Natural killer cell (primary cell): Measurements from ENCODE around the gene FGF4. TPM values are rescaled to one million over a fixed set of nuclear protein-coding genes. Genes with fewer than 3 reads are reported as not detected.

Experiments used
- ATAC-seq, 3 donors: fragments of 150-1000 bp in 2 of 3; fragments of 200-7000 bp in 1 of 3; cut with Tn5 transposase; 1 replicate in 1 of 3; 2 replicates in 2 of 3; pipeline ENCODE4 v1.10.0; 2021; ENCODE audit warnings: mild to moderate bottlenecking in 2 of 3, moderate library complexity in 2 of 3
- DNase-seq, 2 donors: peaks; one replicate each; pipeline versions ENCODE4 v3.0.0 to v3.0.0-alpha.2; 2013 to 2021; ENCODE audit warnings: mixed read lengths in 1 of 2
- H3K27ac ChIP-seq: one replicate; pipeline ENCODE4 v1.5.1; 2013; ENCODE audit warnings: mild to moderate bottlenecking, low read length
- H3K27me3 ChIP-seq: one replicate; pipeline ENCODE4 v1.6.1; 2013; ENCODE audit warnings: low read length; ENCODE audit not compliant: control insufficient read depth, insufficient read depth
- H3K36me3 ChIP-seq: one replicate; pipeline ENCODE4 v1.6.1; 2013; ENCODE audit warnings: low read length; ENCODE audit not compliant: control insufficient read depth, insufficient read depth
- H3K4me1 ChIP-seq: one replicate; pipeline ENCODE4 v1.6.1; 2013; ENCODE audit warnings: low read length; ENCODE audit not compliant: control insufficient read depth, insufficient read depth
- H3K4me3 ChIP-seq: one replicate; pipeline ENCODE4 v1.5.1; 2013; ENCODE audit warnings: low read length
- H3K9me3 ChIP-seq: one replicate; pipeline ENCODE4 v1.6.1; 2013; ENCODE audit warnings: low read length; ENCODE audit not compliant: control insufficient read depth, insufficient read depth
- H3K27ac Mint-ChIP-seq, 2 donors: one replicate each; pipeline ENCODE4 v1.8.0; 2022; ENCODE audit warnings: mild to moderate bottlenecking in 2 of 2, mixed read lengths in 2 of 2, moderate library complexity in 1 of 2
- H3K27me3 Mint-ChIP-seq, 2 donors: one replicate each; pipeline ENCODE4 v1.8.0; 2022; ENCODE audit warnings: low read depth in 2 of 2, mixed read lengths in 2 of 2
- H3K36me3 Mint-ChIP-seq: one replicate; pipeline ENCODE4 v1.8.0; 2022; ENCODE audit warnings: mixed read lengths
- H3K4me1 Mint-ChIP-seq, 2 donors: one replicate each; pipeline ENCODE4 v1.8.0; 2022; ENCODE audit warnings: mixed read lengths in 2 of 2
- H3K4me3 Mint-ChIP-seq: one replicate; pipeline ENCODE4 v1.8.0; 2022; ENCODE audit warnings: mild to moderate bottlenecking, moderate library complexity, mixed read lengths
- H3K9me3 Mint-ChIP-seq, 2 donors: one replicate each; pipeline ENCODE4 v1.8.0; 2022; ENCODE audit warnings: mixed read lengths in 2 of 2
- WGBS: methylation state at CpG from one replicate; pipeline ENCODE4 v1.1.7; 2013; ENCODE audit warnings: missing lambda C conversion rate; ENCODE audit not compliant: insufficient coverage; 5-methylcytosine and 5-hydroxymethylcytosine counted together
- intact Hi-C: fragments of 100-400 bp; cut with micrococcal nuclease; formaldehyde crosslinking; loops from one replicate; pipeline ENCODE4 v1.14.2; 2022
- total RNA-seq, 4 donors: library from RNA; stranded (reverse); fragments of 120-200 nt in 1 of 4; gene quantifications; one replicate each; pipeline versions ENCODE4 v1.2.3 to v1.2.4, GENCODE V29; 2013 to 2022
- TF ChIP-seq, protein P1 (sequence below): fragments of 200-600 bp; IDR thresholded peaks from one replicate; pipeline ENCODE4 v1.8.0; 2022; ENCODE audit warnings: antibody characterized with exemption

FGF4 gene
- total RNA-seq, 3 donors from 2014 or later (not counting 1 experiment from before 2014, with no cell fraction given) = not detected

DNA sequence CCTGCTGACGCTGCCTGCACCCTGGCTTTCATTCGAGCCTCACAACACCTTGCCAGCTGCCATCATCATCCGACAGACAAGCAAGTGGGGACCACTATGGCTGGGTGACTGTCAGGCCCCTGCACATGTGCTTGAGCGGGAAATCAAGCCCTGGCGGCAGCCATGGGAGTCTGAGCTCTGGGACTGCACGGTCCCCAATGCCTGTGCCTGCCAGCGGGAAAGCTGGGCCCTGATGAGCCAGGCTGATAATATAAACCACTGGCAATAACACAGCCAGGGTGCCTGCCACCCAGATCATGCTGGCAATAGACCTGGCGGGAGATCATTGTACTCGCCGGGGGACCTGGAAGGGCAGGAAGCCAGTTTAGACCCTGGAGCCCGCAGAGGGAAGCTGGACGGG is 41.5 kb upstream of the FGF4 start:
- no peak for DNase-seq
- Mint-ChIP-seq H3K4me1 (peaks cover 0 to 6% of the 10 kb centered on the region in 2 donors), H3K27me3 (peaks cover 21 to 28% of the 10 kb centered on the region in 2 donors), H3K27ac (no peak overlapping the region), H3K9me3 (no peaks in the 10 kb centered on the region), H3K4me3 (no peak overlapping the region), H3K36me3 (no peaks in the 10 kb centered on the region)
- no peak overlapping the region for H3K27ac ChIP-seq
- no peak for ATAC-seq
- no peaks in the 10 kb centered on the region for H3K9me3 ChIP-seq
- no peaks in the 10 kb centered on the region for H3K36me3 ChIP-seq
- peaks cover 2% of the 10 kb centered on the region for H3K4me1 ChIP-seq
- 31% methylated on average over 12 of the region's 12 CpGs for WGBS
- peaks cover 8% of the 10 kb centered on the region for H3K27me3 ChIP-seq
- intact Hi-C loops = no loop called here
- H3K4me3 ChIP-seq = no peak overlapping the region
- TF ChIP-seq, protein P1, sequence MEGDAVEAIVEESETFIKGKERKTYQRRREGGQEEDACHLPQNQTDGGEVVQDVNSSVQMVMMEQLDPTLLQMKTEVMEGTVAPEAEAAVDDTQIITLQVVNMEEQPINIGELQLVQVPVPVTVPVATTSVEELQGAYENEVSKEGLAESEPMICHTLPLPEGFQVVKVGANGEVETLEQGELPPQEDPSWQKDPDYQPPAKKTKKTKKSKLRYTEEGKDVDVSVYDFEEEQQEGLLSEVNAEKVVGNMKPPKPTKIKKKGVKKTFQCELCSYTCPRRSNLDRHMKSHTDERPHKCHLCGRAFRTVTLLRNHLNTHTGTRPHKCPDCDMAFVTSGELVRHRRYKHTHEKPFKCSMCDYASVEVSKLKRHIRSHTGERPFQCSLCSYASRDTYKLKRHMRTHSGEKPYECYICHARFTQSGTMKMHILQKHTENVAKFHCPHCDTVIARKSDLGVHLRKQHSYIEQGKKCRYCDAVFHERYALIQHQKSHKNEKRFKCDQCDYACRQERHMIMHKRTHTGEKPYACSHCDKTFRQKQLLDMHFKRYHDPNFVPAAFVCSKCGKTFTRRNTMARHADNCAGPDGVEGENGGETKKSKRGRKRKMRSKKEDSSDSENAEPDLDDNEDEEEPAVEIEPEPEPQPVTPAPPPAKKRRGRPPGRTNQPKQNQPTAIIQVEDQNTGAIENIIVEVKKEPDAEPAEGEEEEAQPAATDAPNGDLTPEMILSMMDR = no peak

DNA sequence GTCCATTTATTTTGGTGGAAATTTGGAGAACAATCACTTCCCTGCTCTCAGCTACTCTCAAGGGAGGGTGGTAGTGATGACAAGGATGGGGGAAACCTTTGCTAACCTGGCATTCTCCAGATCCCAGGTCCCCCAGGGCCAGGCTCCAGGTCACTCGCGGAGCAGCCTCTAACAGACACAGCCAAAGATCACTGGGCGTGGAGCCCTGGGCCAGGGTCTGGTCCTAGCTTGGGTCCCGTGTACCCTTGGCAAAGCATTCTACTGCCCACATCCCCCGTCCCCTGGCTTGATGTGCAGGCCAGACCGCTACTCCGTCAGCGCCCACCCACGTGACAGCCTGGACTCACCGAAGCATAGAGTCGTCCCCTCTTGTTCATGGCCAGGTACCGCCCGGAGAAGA is 40.8 kb upstream of the FGF4 start:
- Histone ChIP-seq H3K4me3 (no peak overlapping the region), H3K4me1 (peaks cover 2% of the 10 kb centered on the region), H3K9me3 (no peaks in the 10 kb centered on the region), H3K27me3 (peaks cover 8% of the 10 kb centered on the region), H3K27ac (no peak overlapping the region), H3K36me3 (no peaks in the 10 kb centered on the region)
- Mint-ChIP-seq H3K4me1 (peaks cover 0 to 6% of the 10 kb centered on the region in 2 donors), H3K4me3 (no peak overlapping the region), H3K27me3 (peaks cover 21 to 24% of the 10 kb centered on the region in 2 donors), H3K9me3 (no peaks in the 10 kb centered on the region), H3K36me3 (no peaks in the 10 kb centered on the region), H3K27ac (no peak overlapping the region)
- no peak for ATAC-seq
- TF ChIP-seq, protein P1 = no peak
- intact Hi-C loops = no loop called here
- 86% methylated on average over 13 of the region's 13 CpGs for WGBS
- DNase-seq = no peak

DNA sequence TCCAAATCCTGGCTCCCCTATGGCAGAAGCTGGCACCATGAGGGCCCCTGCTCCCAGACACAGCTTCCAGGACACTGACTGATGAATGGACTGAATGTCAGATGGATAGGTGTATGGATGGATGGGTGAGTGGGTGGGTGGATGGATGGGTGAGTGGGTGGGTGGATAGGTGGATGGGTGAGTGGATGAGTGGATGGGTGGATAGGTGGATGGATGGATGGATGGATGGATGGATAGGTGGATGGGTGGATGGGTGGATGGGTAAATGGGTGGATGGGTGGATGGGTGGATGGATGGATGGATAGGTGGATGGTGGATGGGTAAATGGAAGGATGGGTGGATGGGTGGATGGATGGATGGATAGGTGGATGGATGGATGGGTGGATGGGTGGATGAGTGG is 39.8 kb upstream of the FGF4 start:
- Mint-ChIP-seq H3K27ac (no peak overlapping the region), H3K9me3 (no peaks in the 10 kb centered on the region), H3K27me3 (peaks cover 13 to 14% of the 10 kb centered on the region in 2 donors), H3K4me1 (peaks cover 0 to 4% of the 10 kb centered on the region in 2 donors), H3K4me3 (no peak overlapping the region), H3K36me3 (no peaks in the 10 kb centered on the region)
- ATAC-seq = no peak
- no peak for DNase-seq
- Histone ChIP-seq H3K27ac (no peak overlapping the region), H3K9me3 (no peaks in the 10 kb centered on the region), H3K27me3 (peaks cover 5% of the 10 kb centered on the region), H3K4me3 (no peak overlapping the region), H3K4me1 (peaks cover 2% of the 10 kb centered on the region), H3K36me3 (no peaks in the 10 kb centered on the region)
- intact Hi-C loops = no loop called here
- TF ChIP-seq, protein P1 = no peak

DNA sequence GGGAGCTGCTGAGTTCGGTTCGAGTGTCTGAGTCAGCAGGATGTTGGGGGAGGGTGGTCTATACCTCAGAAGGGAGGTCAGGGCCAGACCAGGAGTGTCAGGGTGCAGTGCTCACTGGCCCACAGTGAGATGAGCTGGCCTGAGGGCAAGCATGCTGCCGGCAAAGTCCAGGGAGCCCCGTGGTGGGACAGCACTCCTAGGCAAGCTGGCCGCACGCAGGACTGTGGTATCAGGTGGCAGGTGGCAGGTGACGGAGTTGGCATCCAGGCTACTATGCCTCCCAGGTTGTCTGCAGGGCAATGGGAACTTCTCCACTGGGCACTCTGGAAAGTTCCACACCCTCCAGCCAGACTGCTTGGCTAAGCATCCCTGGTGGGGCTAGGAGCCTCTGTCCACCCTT is 39.3 kb upstream of the FGF4 start:
- H3K27ac ChIP-seq = no peak overlapping the region
- TF ChIP-seq, protein P1 = no peak
- WGBS = 86% methylated on average over 7 of the region's 7 CpGs
- H3K27ac Mint-ChIP-seq = no peak overlapping the region
- peaks cover 2% of the 10 kb centered on the region for H3K4me1 ChIP-seq
- peaks cover 8 to 13% of the 10 kb centered on the region in 2 donors for H3K27me3 Mint-ChIP-seq
- H3K4me3 Mint-ChIP-seq = no peak overlapping the region
- H3K9me3 ChIP-seq = no peaks in the 10 kb centered on the region
- intact Hi-C loops = no loop called here
- no peaks in the 10 kb centered on the region for H3K9me3 Mint-ChIP-seq
- no peak overlapping the region for H3K4me3 ChIP-seq
- H3K36me3 ChIP-seq = no peaks in the 10 kb centered on the region
- DNase-seq (no peak), ATAC-seq (no peak)
- H3K36me3 Mint-ChIP-seq = no peaks in the 10 kb centered on the region
- peaks cover 3% of the 10 kb centered on the region for H3K27me3 ChIP-seq
- H3K4me1 Mint-ChIP-seq = no peaks in the 10 kb centered on the region
